Endodermal cell (in vitro differentiated cells): ENCODE results near the gene LIN9. TPM values are rescaled to one million over a fixed set of nuclear protein-coding genes. Genes with fewer than 3 reads are reported as not detected.

Experiments used
- DNase-seq: peaks from one replicate; pipeline ENCODE4 v3.0.0-alpha.2; 2017
- H3K27ac ChIP-seq: 2 replicates; pipeline ENCODE4 v1.5.1; 2013; ENCODE audit warnings: mild to moderate bottlenecking, low read depth, low read length, moderate library complexity
- H3K27me3 ChIP-seq: 2 replicates; pipeline ENCODE4 v1.6.1; 2013; ENCODE audit warnings: mild to moderate bottlenecking, low read length, moderate library complexity; ENCODE audit not compliant: insufficient read depth, control insufficient read depth, poor library complexity, severe bottlenecking
- H3K36me3 ChIP-seq: 2 replicates; pipeline ENCODE4 v1.7.0; 2013; ENCODE audit warnings: mild to moderate bottlenecking, low read length, moderate library complexity; ENCODE audit not compliant: control insufficient read depth, insufficient read depth
- H3K4me1 ChIP-seq: one replicate; pipeline ENCODE4 v1.7.0; 2013; ENCODE audit warnings: low read length; ENCODE audit not compliant: control insufficient read depth, insufficient read depth
- H3K4me3 ChIP-seq: 2 replicates; pipeline ENCODE4 v1.5.1; 2013; ENCODE audit warnings: mild to moderate bottlenecking, low read length, moderate library complexity
- H3K9ac ChIP-seq: 2 replicates; pipeline ENCODE4 v1.6.1; 2013; ENCODE audit warnings: mild to moderate bottlenecking, low read length, moderate library complexity; ENCODE audit not compliant: poor library complexity, severe bottlenecking; ENCODE audit errors: extremely low read depth
- H3K9me3 ChIP-seq: 2 replicates; pipeline ENCODE4 v1.6.1; 2013; ENCODE audit warnings: mild to moderate bottlenecking, low read length, moderate library complexity; ENCODE audit not compliant: control insufficient read depth
- H3K27ac Mint-ChIP-seq: 2 replicates; pipeline ENCODE4 v1.8.0; 2020; ENCODE audit warnings: mixed read lengths
- H3K27me3 Mint-ChIP-seq: 2 replicates; pipeline ENCODE4 v1.8.0; 2021; ENCODE audit warnings: mild to moderate bottlenecking, mixed read lengths; ENCODE audit not compliant: insufficient read depth
- H3K36me3 Mint-ChIP-seq: 2 replicates; pipeline ENCODE4 v1.8.0; 2020; ENCODE audit warnings: low read depth, mixed read lengths
- H3K4me1 Mint-ChIP-seq: 2 replicates; pipeline ENCODE4 v1.8.0; 2020; ENCODE audit warnings: mixed read lengths
- H3K4me3 Mint-ChIP-seq: 2 replicates; pipeline ENCODE4 v1.8.0; 2020; ENCODE audit warnings: mild to moderate bottlenecking, moderate library complexity, mixed read lengths
- H3K9me3 Mint-ChIP-seq: 2 replicates; pipeline ENCODE4 v1.8.0; 2020; ENCODE audit warnings: mild to moderate bottlenecking, mixed read lengths
- CTCF ChIP-seq: fragments of 200-600 bp; sonication (generic); conservative IDR thresholded peaks from 2 replicates; pipeline ENCODE4 v1.5.0; 2021; ENCODE audit warnings: antibody characterized with exemption, mild to moderate bottlenecking
- WGBS, 2 experiments: methylation state at CpG; one replicate each; pipeline versions ENCODE4 v1.1.5 to v1.1.7; 2013; ENCODE audit warnings: missing lambda C conversion rate in 2 of 2, mixed read lengths in 1 of 2; ENCODE audit not compliant: insufficient coverage in 1 of 2, insufficient read length in 1 of 2; 5-methylcytosine and 5-hydroxymethylcytosine counted together
- total RNA-seq, 2 donors: library from RNA; stranded (reverse); fragmentation: NEBNext Ultra II Directional in 1 of 2; extraction: Animal tissue kit (Norgen Biotek cat#: 25700) in 1 of 2; gene quantifications; 2 replicates in 1 of 2; 3 replicates in 1 of 2; pipeline ENCODE4 v1.2.1, GENCODE V29; 2021

Gene LIN9
- total RNA-seq, 2 donors from 2014 or later = 9.9 to 11.3 TPM

- Histone ChIP-seq H3K9me3 (no peaks in the 10 kb centered on the region), H3K27me3 (no peaks in the 10 kb centered on the region), H3K27ac (no peak overlapping the region), H3K4me1 (no peaks in the 10 kb centered on the region), H3K36me3 (peaks cover 19% of the 10 kb centered on the region), H3K9ac (peak overlapping the region; percentile 79), H3K4me3 (peak overlapping the region; percentile 99)
- Mint-ChIP-seq H3K4me3 (peak overlapping the region; percentile 84), H3K27me3 (no peaks in the 10 kb centered on the region), H3K36me3 (peaks cover 14% of the 10 kb centered on the region), H3K9me3 (no peaks in the 10 kb centered on the region), H3K4me1 (peaks cover 25% of the 10 kb centered on the region), H3K27ac (peak overlapping the region; percentile 91)
- WGBS, 2 experiments = 64% methylated on average over 10 to 14 of the region's 14 CpGs
- DNase-seq = no peak
- no peak for TF ChIP-seq CTCF
Observed at GRCh38 chr1:226185141-226186036, 123.6 kb downstream of the LIN9 start.

GRCh38 chr1:226181996-226182714, 126.8 kb downstream of the LIN9 start:
- no peaks in the 10 kb centered on the region for H3K27me3 Mint-ChIP-seq
- Histone ChIP-seq H3K4me1 (peaks cover 5% of the 10 kb centered on the region), H3K9ac (no peak overlapping the region), H3K4me3 (peak overlapping the region; percentile 13), H3K27me3 (no peaks in the 10 kb centered on the region), H3K27ac (no peak overlapping the region), H3K36me3 (peaks cover 31% of the 10 kb centered on the region), H3K9me3 (peaks cover 5% of the 10 kb centered on the region)
- peaks cover 34% of the 10 kb centered on the region for H3K4me1 Mint-ChIP-seq
- 75 to 90% methylated on average over 4 to 14 of the region's 14 CpGs for WGBS, 2 experiments
- no peak overlapping the region for H3K4me3 Mint-ChIP-seq
- peak overlapping the region; percentile 54 for H3K27ac Mint-ChIP-seq
- DNase-seq = peak; percentile 54
- H3K9me3 Mint-ChIP-seq = peaks cover 1% of the 10 kb centered on the region
- peak; percentile 66 for TF ChIP-seq CTCF
- H3K36me3 Mint-ChIP-seq = peaks cover 31% of the 10 kb centered on the region

Other genes with a start within 250 kb of the LIN9 start
- gene H3-3A, start 246.4 kb downstream of the LIN9 start, total RNA-seq = 100 to 1,000 TPM; 733 to 829 TPM
- 10 to 100 TPM; 34.8 to 48.0 TPM for gene ACBD3, start 122.4 kb downstream of the LIN9 start, total RNA-seq
- gene MIXL1, start 85.5 kb downstream of the LIN9 start, total RNA-seq = 10 to 100 TPM; 16.8 to 86.3 TPM
- gene PARP1, start 98.9 kb upstream of the LIN9 start, total RNA-seq = 100 to 1,000 TPM; 170 to 173 TPM
- under 1 TPM; 0.04 to 0.20 TPM for gene STUM, start 239.6 kb upstream of the LIN9 start, total RNA-seq